ENCODE data around the gene KRT20.

KRT20 gene

DNA sequence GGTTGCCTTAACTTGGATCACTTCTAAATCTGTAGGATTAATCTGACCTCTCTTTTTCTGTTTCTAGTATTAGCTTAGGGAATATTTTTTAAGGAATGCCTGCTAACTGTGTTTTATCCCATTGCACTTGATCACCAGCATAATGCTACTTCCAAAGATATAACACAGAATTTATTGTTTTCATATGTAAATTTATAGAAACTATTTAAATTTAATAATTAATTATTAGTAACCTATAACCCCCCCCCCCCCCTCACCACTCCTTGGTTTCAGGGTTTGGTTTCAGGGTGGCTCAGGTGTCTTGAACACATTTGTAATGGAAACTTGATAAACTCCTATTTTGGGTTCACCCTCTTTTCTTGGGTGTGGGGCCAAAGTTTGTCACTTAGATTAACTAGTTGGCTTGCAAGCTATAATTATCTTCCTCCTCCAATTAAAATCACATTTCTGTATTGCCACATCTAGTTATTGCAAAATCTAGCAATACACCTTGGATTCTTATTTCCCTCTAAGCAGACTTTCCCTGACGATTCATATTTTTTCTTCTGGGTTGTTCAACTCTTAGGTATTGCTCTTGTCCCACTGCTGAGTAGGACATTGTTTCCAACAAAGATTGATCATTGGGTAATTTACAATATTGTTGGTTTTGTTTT, 36.3 kb downstream of the KRT20 start:
- DNase-seq, result no peak

GRCh38 chr17:40846515-40847144, 38.4 kb downstream of the KRT20 start:
- no peak for DNase-seq

- no peak for DNase-seq
Observed at GRCh38 chr17:40844671-40845107, 40.4 kb downstream of the KRT20 start.

GRCh38 chr17:40843242-40843641, 41.8 kb downstream of the KRT20 start:
- DNase-seq, result no peak

GRCh38 chr17:40841246-40841645, 43.8 kb downstream of the KRT20 start:
- no peak for DNase-seq

GRCh38 chr17:40839194-40839593, 45.8 kb downstream of the KRT20 start:
- no peak for DNase-seq

DNA sequence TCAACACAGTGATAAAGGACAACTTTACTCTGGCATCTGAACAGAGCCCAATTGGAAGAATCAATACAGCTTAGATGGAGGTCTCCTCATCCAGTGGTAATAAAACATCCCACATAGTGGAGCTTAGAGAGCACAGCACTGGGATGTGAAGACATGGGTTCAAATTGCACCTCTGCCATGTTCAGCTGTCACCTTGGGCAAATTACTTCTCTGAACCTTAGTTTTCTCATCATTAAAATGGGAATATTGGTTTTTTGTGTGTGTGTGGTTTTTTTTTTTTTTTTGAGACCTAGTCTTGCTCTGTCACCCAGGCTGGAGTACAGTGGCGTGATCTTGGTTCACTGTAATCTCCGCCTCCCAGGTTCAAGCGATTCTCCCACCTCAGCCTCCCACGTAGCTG, 49.0 kb downstream of the KRT20 start:
- DNase-seq, result no peak

GRCh38 chr17:40833882-40834281, 51.2 kb downstream of the KRT20 start:
- no peak for DNase-seq

GRCh38 chr17:40832840-40833239, 52.2 kb downstream of the KRT20 start:
- DNase-seq, result no peak

DNA sequence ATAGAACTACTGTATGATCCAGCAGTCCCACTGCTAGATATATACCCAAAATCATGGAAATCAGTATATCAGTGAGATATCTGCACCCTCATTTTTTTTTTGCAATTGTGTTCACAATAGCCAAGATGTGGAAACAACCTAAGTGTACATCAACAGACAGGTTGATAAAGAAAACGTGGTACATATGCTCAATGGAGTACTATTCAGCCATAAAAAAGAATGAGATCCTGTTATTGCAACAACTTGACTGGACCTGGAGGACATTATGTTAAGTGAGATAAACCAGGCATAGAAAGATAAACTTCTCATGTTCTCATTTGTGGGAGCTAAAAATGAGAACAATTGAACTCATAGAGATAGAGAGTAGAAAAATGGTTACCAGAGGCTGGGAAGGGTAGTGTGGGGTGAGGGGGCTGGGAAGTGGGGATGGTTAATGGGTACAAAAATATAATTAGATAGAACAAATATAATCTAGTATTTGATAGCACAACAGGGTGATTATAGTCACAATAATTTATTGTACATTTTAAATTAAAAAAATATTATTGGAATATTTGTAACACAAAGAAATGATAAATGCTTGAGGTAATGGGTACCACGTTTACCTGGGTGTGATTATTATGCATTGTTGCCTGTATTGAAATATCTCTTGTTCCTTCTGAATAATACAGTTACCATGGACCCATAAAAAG, 54.8 kb downstream of the KRT20 start:
- DNase-seq, result no peak

DNA sequence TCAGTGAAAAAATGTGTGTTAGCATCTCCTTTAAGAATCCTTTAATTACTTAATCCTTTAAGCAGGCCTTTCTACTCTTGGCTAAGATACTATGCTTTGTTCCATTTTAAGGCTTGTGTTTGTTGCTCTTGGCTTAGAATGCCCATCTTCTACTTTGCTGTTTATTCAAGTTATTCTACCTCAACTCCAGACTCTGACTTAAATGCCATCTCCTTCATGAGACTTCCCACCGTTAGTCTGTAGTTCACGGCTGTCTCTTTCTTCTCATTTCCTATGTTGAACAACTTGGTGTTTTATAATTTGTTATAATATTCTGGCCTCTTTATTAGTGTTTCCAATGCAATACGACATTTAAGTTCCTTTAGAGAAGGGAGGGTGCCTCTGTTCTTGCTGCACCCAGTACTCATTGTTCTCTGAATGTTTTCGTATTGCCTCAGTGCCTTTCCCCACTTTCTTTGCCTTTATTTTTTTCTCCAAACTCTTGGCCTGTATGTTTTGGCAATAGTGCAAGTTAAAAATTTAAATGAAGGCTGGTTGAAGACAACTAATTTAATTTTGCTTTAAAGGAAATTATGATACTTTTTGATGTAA, 56.5 kb downstream of the KRT20 start:
- DNase-seq, result no peak

DNA sequence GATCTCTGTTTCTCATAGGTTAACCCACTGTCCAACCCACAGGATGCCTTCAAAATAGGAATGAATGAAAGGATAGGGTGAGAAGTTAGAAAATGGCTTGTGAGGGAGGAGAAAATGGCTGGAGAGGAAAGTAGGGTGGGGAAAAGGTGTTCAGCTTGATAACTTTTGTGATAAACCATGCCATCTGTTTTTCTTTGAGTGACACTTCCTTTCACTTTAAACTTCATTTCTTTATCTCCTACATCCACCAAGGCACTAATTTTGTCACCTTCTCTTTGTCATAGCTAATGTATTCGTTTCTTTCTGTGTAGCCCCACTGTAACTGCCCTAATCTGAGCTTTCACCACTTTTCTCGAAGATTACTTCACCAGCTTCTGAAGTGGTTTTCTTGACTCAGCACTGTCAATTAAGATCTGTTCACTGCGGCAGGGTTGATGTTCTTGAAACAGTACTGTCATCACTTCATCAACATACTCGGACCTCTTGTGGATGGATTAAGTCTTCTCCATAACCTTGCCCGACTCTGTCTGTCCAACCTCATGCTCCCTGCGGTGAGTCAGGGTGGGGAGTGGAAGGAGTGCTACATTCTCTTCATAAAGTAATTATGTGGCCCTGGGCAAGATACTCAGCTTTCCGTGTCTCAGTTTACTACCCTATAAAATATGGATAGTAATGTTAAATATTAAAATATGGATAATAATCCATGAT, 57.1 kb downstream of the KRT20 start:
- DNase-seq, result no peak
